BE2C (cell line): ENCODE measurements around the gene ZNF621.

Experiments
- DNase-seq: peaks from one replicate; pipeline ENCODE4 v3.0.0-alpha.2; 2020
- H3K27me3 ChIP-seq: fragments of 250-450 bp; sonication (Bioruptor Pico); 2 replicates; pipeline ENCODE4 v1.5.1; 2020; ENCODE audit warnings: mild to moderate bottlenecking
- H3K36me3 ChIP-seq: fragments of 250-450 bp; sonication (Bioruptor Pico); 2 replicates; pipeline ENCODE4 v1.5.1; 2020; ENCODE audit warnings: mild to moderate bottlenecking
- H3K4me1 ChIP-seq: fragments of 250-450 bp; sonication (Bioruptor Pico); 2 replicates; pipeline ENCODE4 v1.5.1; 2020
- H3K4me3 ChIP-seq: 2 replicates; pipeline ENCODE4 v1.5.1; 2011; ENCODE audit warnings: low read depth, low read length
- H3K9me3 ChIP-seq: fragments of 250-450 bp; sonication (Bioruptor Pico); 2 replicates; pipeline ENCODE4 v1.5.1; 2020
- TF ChIP-seq, protein P1 (sequence below): IDR thresholded peaks from 2 replicates; pipeline ENCODE4 v1.5.1; 2012; ENCODE audit warnings: mild to moderate bottlenecking, low read depth, low read length

Gene ZNF621

DNA sequence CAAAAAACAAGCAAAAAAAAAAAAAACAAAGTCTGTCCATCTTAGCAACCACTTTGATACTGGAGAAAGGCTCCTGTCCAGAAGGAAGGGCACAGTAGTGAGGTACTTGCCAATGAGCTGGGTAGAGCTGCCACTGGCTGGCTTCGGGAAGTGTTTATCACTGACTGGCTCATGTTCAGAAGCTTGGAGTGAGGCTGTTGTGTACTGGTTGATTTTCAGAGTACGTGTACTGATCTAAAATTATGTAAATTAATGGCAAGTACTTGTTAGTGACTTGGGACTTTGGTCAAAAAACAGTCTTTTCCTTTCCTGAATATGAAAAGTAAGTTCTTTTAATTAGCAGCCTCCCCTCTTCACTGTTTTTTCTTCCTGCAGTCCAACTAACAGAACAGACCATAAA is 979 bp upstream of the ZNF621 start:
- H3K4me1 ChIP-seq: no peaks in the 10 kb centered on the region
- H3K9me3 ChIP-seq: no peaks in the 10 kb centered on the region
- H3K27me3 ChIP-seq: no peaks in the 10 kb centered on the region
- TF ChIP-seq, protein P1, sequence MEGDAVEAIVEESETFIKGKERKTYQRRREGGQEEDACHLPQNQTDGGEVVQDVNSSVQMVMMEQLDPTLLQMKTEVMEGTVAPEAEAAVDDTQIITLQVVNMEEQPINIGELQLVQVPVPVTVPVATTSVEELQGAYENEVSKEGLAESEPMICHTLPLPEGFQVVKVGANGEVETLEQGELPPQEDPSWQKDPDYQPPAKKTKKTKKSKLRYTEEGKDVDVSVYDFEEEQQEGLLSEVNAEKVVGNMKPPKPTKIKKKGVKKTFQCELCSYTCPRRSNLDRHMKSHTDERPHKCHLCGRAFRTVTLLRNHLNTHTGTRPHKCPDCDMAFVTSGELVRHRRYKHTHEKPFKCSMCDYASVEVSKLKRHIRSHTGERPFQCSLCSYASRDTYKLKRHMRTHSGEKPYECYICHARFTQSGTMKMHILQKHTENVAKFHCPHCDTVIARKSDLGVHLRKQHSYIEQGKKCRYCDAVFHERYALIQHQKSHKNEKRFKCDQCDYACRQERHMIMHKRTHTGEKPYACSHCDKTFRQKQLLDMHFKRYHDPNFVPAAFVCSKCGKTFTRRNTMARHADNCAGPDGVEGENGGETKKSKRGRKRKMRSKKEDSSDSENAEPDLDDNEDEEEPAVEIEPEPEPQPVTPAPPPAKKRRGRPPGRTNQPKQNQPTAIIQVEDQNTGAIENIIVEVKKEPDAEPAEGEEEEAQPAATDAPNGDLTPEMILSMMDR: no peak
- no peak overlapping the region for H3K4me3 ChIP-seq
- H3K36me3 ChIP-seq: no peaks in the 10 kb centered on the region
- no peak for DNase-seq

DNA sequence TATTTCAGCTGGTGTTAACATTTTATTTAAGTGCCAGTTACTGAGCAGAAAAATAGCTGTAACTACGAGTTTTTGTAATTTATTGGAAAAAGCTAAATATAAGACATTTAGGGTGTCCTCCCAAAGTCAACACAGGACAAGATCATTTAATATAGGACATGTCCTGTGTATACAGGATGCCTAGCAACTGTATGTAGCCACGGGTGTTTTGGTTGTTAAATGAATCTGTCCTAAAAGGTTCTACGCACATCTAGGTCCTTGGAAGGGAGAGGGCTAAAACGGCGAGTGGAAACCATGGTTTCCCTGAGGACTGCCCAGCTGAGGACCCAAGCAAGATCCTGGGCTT is 565 bp upstream of the ZNF621 start:
- Histone ChIP-seq H3K36me3 (no peaks in the 10 kb centered on the region; the same call in 1 of the 2 replicates), H3K4me3 (peak overlapping the region; percentile 88), H3K9me3 (no peaks in the 10 kb centered on the region), H3K4me1 (no peaks in the 10 kb centered on the region), H3K27me3 (no peaks in the 10 kb centered on the region)
- TF ChIP-seq, protein P1: no peak
- DNase-seq: no peak

DNA sequence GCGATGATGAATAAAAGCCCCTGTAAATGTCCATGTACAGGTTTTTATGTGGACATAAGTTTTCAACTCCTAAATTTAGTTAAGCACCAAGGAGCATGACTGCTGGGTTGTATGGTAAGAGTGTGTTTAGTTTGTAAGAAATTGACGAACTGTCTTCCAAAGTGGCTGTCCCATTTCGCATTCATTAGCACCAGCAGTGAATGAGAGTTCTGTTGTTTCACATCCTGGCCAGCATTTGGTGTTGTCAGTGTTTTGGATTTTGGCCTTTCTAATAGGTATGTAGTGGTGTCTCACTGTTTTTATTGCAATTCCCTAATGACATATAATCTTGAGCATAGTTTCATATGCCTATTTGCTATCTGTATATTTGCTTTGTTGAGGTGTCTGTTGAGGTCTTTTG is 3.7 kb downstream of the ZNF621 start:
- Histone ChIP-seq H3K4me3 (no peak overlapping the region), H3K36me3 (peaks cover 23% of the 10 kb centered on the region), H3K27me3 (no peaks in the 10 kb centered on the region), H3K9me3 (no peaks in the 10 kb centered on the region), H3K4me1 (no peaks in the 10 kb centered on the region)
- DNase-seq: no peak
- TF ChIP-seq, protein P1: no peak

DNA sequence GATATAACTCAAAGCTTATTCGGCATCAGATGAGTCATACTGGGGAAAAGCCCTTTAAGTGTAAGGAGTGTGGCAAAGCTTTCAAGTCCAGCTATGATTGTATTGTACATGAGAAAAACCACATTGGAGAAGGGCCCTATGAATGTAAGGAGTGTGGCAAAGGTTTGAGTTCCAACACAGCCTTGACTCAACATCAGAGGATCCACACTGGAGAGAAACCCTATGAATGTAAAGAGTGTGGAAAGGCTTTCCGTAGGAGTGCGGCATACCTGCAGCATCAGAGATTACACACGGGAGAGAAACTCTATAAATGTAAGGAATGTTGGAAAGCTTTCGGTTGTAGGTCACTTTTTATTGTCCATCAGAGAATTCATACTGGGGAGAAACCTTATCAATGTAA is 7.5 kb downstream of the ZNF621 start:
- Histone ChIP-seq H3K9me3 (no peaks in the 10 kb centered on the region), H3K4me3 (no peak overlapping the region), H3K4me1 (no peaks in the 10 kb centered on the region), H3K36me3 (peaks cover 23% of the 10 kb centered on the region), H3K27me3 (no peaks in the 10 kb centered on the region)
- no peak for DNase-seq
- TF ChIP-seq, protein P1: no peak

DNA sequence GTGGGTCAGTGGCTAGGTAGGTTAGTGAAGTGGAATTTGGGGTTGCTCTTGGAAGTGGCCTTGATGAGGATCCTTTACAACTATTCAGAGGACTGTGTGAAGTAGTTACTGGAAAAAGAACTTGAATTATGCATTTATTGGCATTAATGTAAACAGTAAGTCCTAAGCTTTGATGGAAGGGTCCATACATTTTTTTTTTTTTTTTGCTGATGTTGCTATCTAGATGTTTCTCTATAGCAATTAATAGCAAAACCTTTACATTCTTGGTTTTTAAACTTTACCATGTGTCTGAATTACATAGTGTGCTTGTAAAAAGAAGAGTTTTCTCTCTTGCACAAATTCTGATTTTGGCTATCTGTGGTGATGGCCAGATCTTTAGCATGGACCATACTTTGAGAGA is 9.5 kb downstream of the ZNF621 start:
- Histone ChIP-seq H3K4me1 (no peaks in the 10 kb centered on the region), H3K9me3 (no peaks in the 10 kb centered on the region), H3K4me3 (no peak overlapping the region), H3K27me3 (no peaks in the 10 kb centered on the region), H3K36me3 (peaks cover 23% of the 10 kb centered on the region)
- TF ChIP-seq, protein P1: no peak
- DNase-seq: no peak

DNA sequence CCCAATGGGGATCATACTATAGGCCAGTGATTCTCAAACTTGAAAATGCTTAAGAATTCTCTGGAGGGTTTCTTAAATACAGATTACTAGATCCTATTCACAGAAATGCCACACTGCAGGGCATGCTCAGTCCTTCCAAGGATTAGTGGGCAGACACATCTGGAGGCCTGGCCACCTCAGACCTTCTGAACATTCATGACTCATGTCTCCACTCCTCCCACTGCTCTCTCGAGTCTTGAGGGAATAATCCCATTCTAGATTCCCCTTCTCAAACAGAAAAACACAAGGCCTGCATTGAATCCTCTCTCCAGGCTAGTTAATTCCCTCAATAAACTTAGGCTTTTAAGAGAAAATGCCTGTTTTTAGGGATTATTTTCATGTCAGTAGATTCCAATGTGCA is 22.1 kb downstream of the ZNF621 start:
- Histone ChIP-seq H3K36me3 (no peaks in the 10 kb centered on the region), H3K9me3 (no peaks in the 10 kb centered on the region), H3K4me3 (no peak overlapping the region), H3K4me1 (no peaks in the 10 kb centered on the region), H3K27me3 (no peaks in the 10 kb centered on the region)
- TF ChIP-seq, protein P1: no peak
- DNase-seq: no peak
